HEK293T (cell line): ENCODE measurements around the gene EGLN3.

Experiments used
- BHLHE40 ChIP-seq: fragments of 450-650 bp; IDR thresholded peaks from 2 replicates; pipeline ENCODE4 v1.6.1; 2016; ENCODE audit warnings: mild to moderate bottlenecking, moderate library complexity, borderline replicate concordance
- CTBP1 ChIP-seq: fragments of 450-650 bp; IDR thresholded peaks from 2 replicates; pipeline ENCODE4 v1.6.1; 2016; ENCODE audit warnings: borderline replicate concordance
- FOXA1 ChIP-seq: fragments of 450-650 bp; IDR thresholded peaks from 2 replicates; pipeline ENCODE4 v1.6.1; 2016; ENCODE audit warnings: mild to moderate bottlenecking
- FOXK2 ChIP-seq: fragments of 450-650 bp; IDR thresholded peaks from 2 replicates; pipeline ENCODE4 v1.6.1; 2016; ENCODE audit warnings: mild to moderate bottlenecking
- FOXM1 ChIP-seq: fragments of 450-650 bp; IDR thresholded peaks from 2 replicates; pipeline ENCODE4 v1.6.1; 2017; ENCODE audit warnings: mild to moderate bottlenecking, borderline replicate concordance
- L3MBTL2 ChIP-seq: fragments of 450-650 bp; conservative IDR thresholded peaks from 2 replicates; pipeline ENCODE4 v1.6.1; 2016; ENCODE audit warnings: mild to moderate bottlenecking
- NFRKB ChIP-seq: fragments of 450-650 bp; IDR thresholded peaks from 2 replicates; pipeline ENCODE4 v1.6.1; 2016; ENCODE audit warnings: mild to moderate bottlenecking, moderate library complexity
- SP1 ChIP-seq: fragments of 450-650 bp; IDR thresholded peaks from 2 replicates; pipeline ENCODE4 v1.6.1; 2017
- SUZ12 ChIP-seq: fragments of 450-650 bp; IDR thresholded peaks from 2 replicates; pipeline ENCODE4 v1.6.1; 2016; ENCODE audit warnings: mild to moderate bottlenecking
- TF ChIP-seq, protein P1 (sequence below): fragments of 450-650 bp; IDR thresholded peaks from 2 replicates; pipeline ENCODE4 v1.6.1; 2016

DNA sequence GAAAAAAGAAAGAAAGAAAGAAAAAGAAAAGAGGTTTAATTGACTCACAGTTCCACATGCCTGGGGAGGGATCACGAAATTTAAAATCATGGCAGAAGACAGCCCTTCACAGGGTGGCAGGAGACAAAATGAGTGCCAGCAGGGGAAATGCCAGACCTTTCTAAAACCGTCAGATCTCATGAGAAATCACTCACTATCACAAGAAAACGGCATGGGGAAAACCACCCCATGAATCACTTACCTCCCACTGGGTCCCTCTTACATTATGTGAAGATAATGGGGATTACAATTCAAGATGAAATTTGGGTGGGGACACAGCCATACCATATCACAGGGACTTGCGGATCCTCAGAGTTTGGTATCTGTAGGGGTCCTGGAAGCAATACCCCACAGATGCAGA, 16.3 kb upstream of the EGLN3 start:
- TF ChIP-seq FOXM1: no peak
- no peak for TF ChIP-seq FOXK2
- TF ChIP-seq NFRKB: no peak
- no peak for TF ChIP-seq SUZ12
- TF ChIP-seq, protein P1, sequence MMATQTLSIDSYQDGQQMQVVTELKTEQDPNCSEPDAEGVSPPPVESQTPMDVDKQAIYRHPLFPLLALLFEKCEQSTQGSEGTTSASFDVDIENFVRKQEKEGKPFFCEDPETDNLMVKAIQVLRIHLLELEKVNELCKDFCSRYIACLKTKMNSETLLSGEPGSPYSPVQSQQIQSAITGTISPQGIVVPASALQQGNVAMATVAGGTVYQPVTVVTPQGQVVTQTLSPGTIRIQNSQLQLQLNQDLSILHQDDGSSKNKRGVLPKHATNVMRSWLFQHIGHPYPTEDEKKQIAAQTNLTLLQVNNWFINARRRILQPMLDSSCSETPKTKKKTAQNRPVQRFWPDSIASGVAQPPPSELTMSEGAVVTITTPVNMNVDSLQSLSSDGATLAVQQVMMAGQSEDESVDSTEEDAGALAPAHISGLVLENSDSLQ: no peak
- TF ChIP-seq L3MBTL2: no peak
- TF ChIP-seq SP1: no peak
- no peak for TF ChIP-seq FOXA1
- TF ChIP-seq CTBP1: no peak
- TF ChIP-seq BHLHE40: no peak
